HepG2 (cell line): ENCODE measurements around the gene ATN1. TPM values are rescaled to one million over a fixed set of nuclear protein-coding genes. Genes with fewer than 3 reads are reported as not detected.

Experiments used
- ATAC-seq: fragments of 200-7000 bp; cut with Tn5 transposase; 3 replicates; pipeline ENCODE4 v1.9.1; 2020; ENCODE audit warnings: mild to moderate bottlenecking, moderate library complexity
- BruUV-seq: library from RNA; stranded (reverse); fragments of 400-500 nt; replicated peaks from 2 replicates; lab custom pipeline; 2021; lab: Mats Ljungman, UMichigan
- CTCF ChIA-PET: fragments of 300-600 bp; formaldehyde crosslinking; extraction: SDS; loops from one replicate; lab custom pipeline; 2021; ENCODE audit warnings: low total read pairs, inconsistent platforms, low intra/inter-chr PET ratio; lab: Yijun Ruan, JAX
- POLR2A ChIA-PET: fragments of 350-600 bp; sonication (Branson Sonifier 250); formaldehyde crosslinking; loops from one replicate; lab custom pipeline; 2020; ENCODE audit warnings: antibody characterized with exemption, inconsistent platforms; lab: Yijun Ruan, JAX
- DNase-seq: peaks from one replicate; pipeline ENCODE4 v3.0.0-alpha.2; 2015; ENCODE audit warnings: low spot score
- FAIRE-seq: peaks from 3 replicates; lab custom pipeline; 2011; peaks lifted over from hg19 to GRCh38; lab: Jason Lieb, UNC
- H2AFZ ChIP-seq: one replicate; pipeline ENCODE4 v1.6.1; 2011; ENCODE audit warnings: low read length, inconsistent platforms
- H3K27ac ChIP-seq: fragments of 300-600 bp; 3 replicates; pipeline ENCODE4 v1.8.0; 2011; ENCODE audit warnings: mixed run types, mild to moderate bottlenecking, mixed read lengths, low read length, inconsistent platforms; ENCODE audit not compliant: insufficient read depth; ENCODE audit errors: extremely low read length
- H3K27me3 ChIP-seq, 2 experiments: fragments of 200-600 bp in 1 of 2; 2 replicates in 1 of 2; 3 replicates in 1 of 2; pipeline versions ENCODE4 v1.6.0 to v1.8.0; 2011; ENCODE audit warnings: low read length in 2 of 2, mild to moderate bottlenecking in 2 of 2, moderate library complexity in 2 of 2, inconsistent platforms in 1 of 2; ENCODE audit not compliant: insufficient read depth in 2 of 2, control insufficient read depth in 1 of 2
- H3K36me3 ChIP-seq, 2 experiments: fragments of 200-600 bp in 1 of 2; replicated peaks in 1 of 2; 2 replicates in 1 of 2; 3 replicates in 1 of 2; pipeline versions ENCODE4 v1.5.1 to v1.8.0; 2011; ENCODE audit warnings: low read length in 2 of 2, inconsistent platforms in 1 of 2; ENCODE audit not compliant: insufficient read depth in 2 of 2, control insufficient read depth in 1 of 2
- H3K4me1 ChIP-seq: 2 replicates; pipeline ENCODE4 v1.5.1; 2012; ENCODE audit warnings: low read length, inconsistent platforms; ENCODE audit not compliant: insufficient read depth
- H3K4me2 ChIP-seq: 2 replicates; pipeline ENCODE4 v1.6.0; 2011; ENCODE audit warnings: low read depth, low read length, inconsistent platforms
- H3K4me3 ChIP-seq, 3 experiments: fragments of 200-600 bp in 1 of 3; sonication (generic), shearing (Covaris generic) in 1 of 3; replicated peaks in 1 of 3; 2 replicates each; pipeline ENCODE4 v1.5.1; 2011 to 2016; ENCODE audit warnings: low read length in 3 of 3, inconsistent platforms in 2 of 3, low read depth in 2 of 3, mild to moderate bottlenecking in 2 of 3, control low read depth in 1 of 3, mixed read lengths in 1 of 3; ENCODE audit not compliant: insufficient read depth in 1 of 3
- H3K79me2 ChIP-seq: one replicate; pipeline ENCODE4 v1.6.1; 2011; ENCODE audit warnings: low read length, inconsistent platforms; ENCODE audit not compliant: insufficient read depth
- H3K9ac ChIP-seq: 2 replicates; pipeline ENCODE4 v1.6.0; 2011; ENCODE audit warnings: mild to moderate bottlenecking, low read depth, low read length, inconsistent platforms; ENCODE audit not compliant: insufficient read depth
- H3K9me3 ChIP-seq: 2 replicates; pipeline ENCODE4 v1.5.1; 2012; ENCODE audit warnings: mild to moderate bottlenecking, low read length
- H4K20me1 ChIP-seq: 2 replicates; pipeline ENCODE4 v1.6.0; 2011; ENCODE audit warnings: inconsistent platforms, mild to moderate bottlenecking, low read length, moderate library complexity; ENCODE audit not compliant: insufficient read depth
- ISX ChIP-seq: sonication (generic); formaldehyde crosslinking; conservative IDR thresholded peaks from 2 replicates; pipeline ENCODE4 v1.5.0; 2020; ENCODE audit warnings: missing genetic modification reagents
- JDP2 ChIP-seq: sonication (generic); formaldehyde crosslinking; IDR thresholded peaks from 2 replicates; pipeline ENCODE4 v1.8.1; 2022; ENCODE audit warnings: missing genetic modification reagents, borderline replicate concordance
- KLF6 ChIP-seq: IDR thresholded peaks from 2 replicates; pipeline ENCODE4 v1.8.0; 2016; ENCODE audit warnings: missing biosample characterization, missing genetic modification reagents
- MLLT10 ChIP-seq: sonication (generic); formaldehyde crosslinking; IDR thresholded peaks from 2 replicates; pipeline ENCODE4 v1.4.0; 2020; ENCODE audit warnings: missing genetic modification reagents
- NFKB2 ChIP-seq: sonication (generic); formaldehyde crosslinking; IDR thresholded peaks from 2 replicates; pipeline ENCODE4 v1.4.0; 2020; ENCODE audit warnings: missing genetic modification reagents, borderline replicate concordance
- NR2C2 ChIP-seq: sonication (generic); formaldehyde crosslinking; IDR thresholded peaks from 2 replicates; pipeline ENCODE4 v1.4.0; 2020; ENCODE audit warnings: missing genetic modification reagents, mild to moderate bottlenecking, moderate library complexity, borderline replicate concordance
- RORA ChIP-seq: sonication (generic); formaldehyde crosslinking; IDR thresholded peaks from 2 replicates; pipeline ENCODE4 v1.5.0; 2020; ENCODE audit warnings: mild to moderate bottlenecking, missing genetic modification reagents, moderate library complexity
- UBTF ChIP-seq: sonication (generic); formaldehyde crosslinking; IDR thresholded peaks from 2 replicates; pipeline ENCODE4 v1.4.0; 2020; ENCODE audit warnings: mild to moderate bottlenecking, missing genetic modification reagents
- ZBTB20 ChIP-seq: sonication (generic); formaldehyde crosslinking; IDR thresholded peaks from 2 replicates; pipeline ENCODE4 v1.8.1; 2023; ENCODE audit warnings: missing genetic modification reagents, low read depth, mild to moderate bottlenecking, borderline replicate concordance
- ZNF253 ChIP-seq: sonication (generic); formaldehyde crosslinking; IDR thresholded peaks from 2 replicates; pipeline ENCODE4 v1.8.0; 2022; ENCODE audit warnings: mild to moderate bottlenecking, missing genetic modification reagents, borderline replicate concordance
- ZNF841 ChIP-seq: sonication (generic); formaldehyde crosslinking; IDR thresholded peaks from 2 replicates; pipeline ENCODE4 v1.8.1; 2023; ENCODE audit warnings: missing genetic modification reagents, borderline replicate concordance
- ZSCAN22 ChIP-seq: sonication (generic); formaldehyde crosslinking; IDR thresholded peaks from 2 replicates; pipeline ENCODE4 v1.4.0; 2020; ENCODE audit warnings: mild to moderate bottlenecking, missing genetic modification reagents
- WGBS: methylation state at CpG from one replicate; pipeline ENCODE4 v1.1.6; 2017; ENCODE audit warnings: low lambda C conversion rate; 5-methylcytosine and 5-hydroxymethylcytosine counted together
- in situ Hi-C: cut with HindIII; loops from 2 replicates; pipeline ENCODE4 v1.10.0; 2017; ENCODE audit warnings: low pct_unique_long_range_greater_than_20kb; ENCODE audit not compliant: extremely low pct_ligation_motif_present
- intact Hi-C: fragments of 100-400 bp; cut with micrococcal nuclease; formaldehyde crosslinking; loops from one replicate; pipeline ENCODE4 v1.10.0; 2022; ENCODE audit not compliant: unreplicated experiment
- polyA plus RNA-seq, 8 experiments: library from polyadenylated mRNA; depleted of rRNA in 3 of 8; stranded (reverse) in 7 of 8; unstranded in 1 of 8; fragments of >200 nt; fragmentation: Illumina TruSeq in 4 of 8; extraction: Trizol in 4 of 8; gene quantifications; 2 replicates each; pipeline versions ENCODE4 v1.2.1 to v1.2.3, GENCODE V29; 2011 to 2016; ENCODE audit warnings: low read depth in 4 of 8, missing spikeins in 1 of 8, mixed read lengths in 1 of 8; ENCODE audit not compliant: insufficient read depth in 1 of 8
- total RNA-seq, 5 experiments: library from RNA; depleted of rRNA; stranded (reverse); fragments of >200 nt; fragmentation: Illumina TruSeq; extraction: Trizol; gene quantifications; 2 replicates each; pipeline ENCODE4 v1.2.3, GENCODE V29; 2016; ENCODE audit warnings: low read depth in 1 of 5
- TF ChIP-seq, protein P1 (sequence below): sonication (generic); formaldehyde crosslinking; IDR thresholded peaks from 2 replicates; pipeline ENCODE4 v1.4.0; 2020; ENCODE audit warnings: missing genetic modification reagents, low read depth, mild to moderate bottlenecking, borderline replicate concordance

Gene ATN1
- total and polyA plus RNA-seq, 2 of the 13 experiments (the other 11 are each of a cell fraction or from before 2014, with no cell fraction given) = 2.1 to 8.6 TPM

GRCh38 chr12:6890789-6891645 is 36.7 kb upstream of the ATN1 start:
- ChIA-PET CTCF (interaction anchor here (1.6 to 2.5 kb wide), 2 partner anchors 18 to 22 kb away, joined by 7 to 24 read pairs; partner anchors contain the start of gene SPSB2), POLR2A (interaction anchor here (0.6 to 4.4 kb wide), 23 partner anchors 8 to 528 kb away, joined by 3 to 73 read pairs (median 7); partner anchors contain the start of genes C12orf57, CDCA3, COPS7A and ENO2)
- Histone ChIP-seq H3K27me3 (no peaks in the 10 kb centered on the region; a peak in 1 of 5 replicates), H3K9ac (peak overlapping the region; percentile 86), H3K9me3 (no peaks in the 10 kb centered on the region), H3K4me2 (peak overlapping the region; percentile 84), H3K27ac (peak overlapping the region; percentile 94), H4K20me1 (no peaks in the 10 kb centered on the region), H3K4me1 (peaks cover 52% of the 10 kb centered on the region), H3K4me3 (peak overlapping the region; percentile 50 to 79 (median 65)), H3K79me2 (no peaks in the 10 kb centered on the region), H3K36me3 (no peaks in the 10 kb centered on the region), H2AFZ (peak overlapping the region; percentile 49)
- in situ Hi-C loops (no loop called here), intact Hi-C loops (loop anchor here (1.0 kb wide), 2 partner anchors 18 to 22 kb away; partner anchors contain the start of gene SPSB2)
- DNase-seq (peak; percentile 88), FAIRE-seq (peak; percentile 89), ATAC-seq (peak; percentile 96)
- WGBS = 14% methylated on average over 22 of the region's 68 CpGs
- BruUV-seq = no TSS peak
- TF ChIP-seq NFKB2 (CRISPR knock-in tag) (peak; percentile 85; the same call in 1 of the 2 replicates), ZBTB20 (CRISPR knock-in tag) (no peak), NR2C2 (CRISPR knock-in tag) (peak; percentile 54; the same call in 1 of the 2 replicates), JDP2 (CRISPR knock-in tag) (no peak), ISX (0 out of 2 replicates have a peak, but pooled peaks have one; percentile 47), UBTF (CRISPR knock-in tag) (peak; percentile 89), MLLT10 (CRISPR knock-in tag) (no peak), ZNF841 (CRISPR knock-in tag) (peak; percentile 80; the same call in 1 of the 2 replicates), ZSCAN22 (CRISPR knock-in tag) (no peak), RORA (CRISPR knock-in tag) (no peak), ZNF253 (CRISPR knock-in tag) (0 out of 2 replicates have a peak, but pooled peaks have one; percentile 43), KLF6 (CRISPR knock-in tag) (0 out of 2 replicates have a peak, but pooled peaks have one; percentile 40)
- TF ChIP-seq, protein P1, sequence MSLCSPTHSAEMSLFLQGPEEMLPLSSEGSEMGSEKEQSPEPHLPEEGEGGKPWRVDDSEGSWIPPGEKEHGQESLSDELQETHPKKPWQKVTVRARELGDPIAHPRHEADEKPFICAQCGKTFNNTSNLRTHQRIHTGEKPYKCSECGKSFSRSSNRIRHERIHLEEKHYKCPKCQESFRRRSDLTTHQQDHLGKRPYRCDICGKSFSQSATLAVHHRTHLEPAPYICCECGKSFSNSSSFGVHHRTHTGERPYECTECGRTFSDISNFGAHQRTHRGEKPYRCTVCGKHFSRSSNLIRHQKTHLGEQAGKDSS = peak; percentile 65; the same call in 1 of the 2 replicates
